Measurements from ENCODE around the gene CASKIN1. TPM values are rescaled to one million over a fixed set of nuclear protein-coding genes. Genes with fewer than 3 reads are reported as not detected.

The CASKIN1 gene
- total and polyA plus RNA-seq, 3 donors from 2014 or later, result 2.1 to 159 (median 6.4) TPM

GRCh38 chr16:2172688-2173335 lies 23.6 kb downstream of the CASKIN1 start:
- no peak for TF ChIP-seq POLR2A (IDR thresholded peaks at IDR 0.05)
- TF ChIP-seq CTCF (IDR thresholded peaks at IDR 0.05), result no peak
- H3K27ac ChIP-seq, result no peak overlapping the region
- H3K4me1 ChIP-seq, result no peaks in the 10 kb centered on the region
- no peaks in the 10 kb centered on the region for H3K27me3 ChIP-seq
- DNase-seq, result no peak
- H3K4me3 ChIP-seq, result no peak overlapping the region
- intact Hi-C loops (cut with DNase I; ENCODE audit: low total_unique reads), result no loop called here
- no peaks in the 10 kb centered on the region for H3K36me3 ChIP-seq (ENCODE audit: low read depth, missing control alignments)
- WGBS, 2 donors, result 93 to 94% methylated on average over 29 of the region's 29 CpGs
- H3K9me3 ChIP-seq, result no peaks in the 10 kb centered on the region

GRCh38 chr16:2171601-2172178 lies 24.7 kb downstream of the CASKIN1 start:
- Histone ChIP-seq H3K27ac (no peak overlapping the region), H3K4me3 (no peak overlapping the region), H3K27me3 (no peaks in the 10 kb centered on the region), H3K36me3 (ENCODE audit: low read depth, missing control alignments) (no peaks in the 10 kb centered on the region), H3K9me3 (no peaks in the 10 kb centered on the region), H3K4me1 (no peaks in the 10 kb centered on the region)
- DNase-seq, result no peak
- no peak for TF ChIP-seq POLR2A (IDR thresholded peaks at IDR 0.05)
- no peak for TF ChIP-seq CTCF (IDR thresholded peaks at IDR 0.05)
- 92 to 94% methylated on average over 23 to 28 of the region's 28 CpGs for WGBS, 2 donors
- intact Hi-C loops (cut with DNase I; ENCODE audit: low total_unique reads), result no loop called here

DNA sequence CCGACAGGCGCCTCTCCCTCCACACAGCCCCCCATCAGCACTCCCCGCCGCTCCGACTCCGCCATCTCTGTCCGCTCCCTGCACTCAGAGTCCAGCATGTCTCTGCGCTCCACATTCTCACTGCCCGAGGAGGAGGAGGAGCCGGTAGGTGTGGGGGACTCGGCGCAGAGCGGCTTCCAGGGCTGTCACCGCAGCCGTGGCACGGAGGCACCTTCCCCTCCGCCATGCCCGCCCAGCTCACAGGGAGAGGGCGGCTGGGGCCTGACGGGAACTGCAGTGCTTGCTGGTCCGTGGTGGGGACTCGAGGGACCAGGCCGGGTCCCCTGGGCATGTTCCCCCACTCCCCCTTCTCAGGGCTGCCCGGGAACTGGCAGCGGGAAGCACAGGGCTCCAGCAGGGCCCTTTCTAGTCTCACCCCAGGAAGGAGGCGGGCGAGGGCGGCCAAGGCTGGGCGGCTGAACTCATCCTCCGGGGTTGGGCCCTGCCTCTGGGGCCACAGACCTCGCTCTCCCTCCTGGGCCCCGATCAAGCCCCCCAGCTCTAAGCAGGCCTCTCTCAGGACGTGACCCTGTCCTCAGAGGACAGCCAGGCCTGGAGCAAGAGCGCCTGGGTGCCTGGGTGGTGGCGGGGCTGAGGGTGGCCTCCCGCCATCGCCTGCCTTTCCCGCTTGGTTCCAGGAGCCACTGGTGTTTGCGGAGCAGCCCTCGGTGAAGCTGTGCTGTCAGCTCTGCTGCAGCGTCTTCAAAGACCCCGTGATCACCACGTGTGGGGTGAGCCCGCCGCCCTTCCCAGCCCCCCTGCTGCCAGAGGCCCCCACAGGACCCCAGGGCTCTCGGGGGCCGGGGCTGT lies 25.6 kb downstream of the CASKIN1 start:
- Histone ChIP-seq H3K9me3 (no peaks in the 10 kb centered on the region), H3K36me3 (ENCODE audit: low read depth, missing control alignments) (no peaks in the 10 kb centered on the region), H3K27me3 (no peaks in the 10 kb centered on the region), H3K4me1 (no peaks in the 10 kb centered on the region), H3K27ac (no peak overlapping the region), H3K4me3 (no peak overlapping the region)
- DNase-seq, result no peak
- intact Hi-C loops (cut with DNase I; ENCODE audit: low total_unique reads), result no loop called here
- 87 to 91% methylated on average over 7 to 43 of the region's 47 CpGs for WGBS, 2 donors
- TF ChIP-seq CTCF (IDR thresholded peaks at IDR 0.05) (no peak), POLR2A (IDR thresholded peaks at IDR 0.05) (no peak)

GRCh38 chr16:2170080-2170479 lies 26.3 kb downstream of the CASKIN1 start:
- Histone ChIP-seq H3K4me3 (no peak overlapping the region), H3K4me1 (no peaks in the 10 kb centered on the region), H3K27me3 (no peaks in the 10 kb centered on the region), H3K36me3 (ENCODE audit: low read depth, missing control alignments) (no peaks in the 10 kb centered on the region), H3K27ac (peak overlapping the region; percentile 39 to 41), H3K9me3 (no peaks in the 10 kb centered on the region)
- DNase-seq, result no peak
- intact Hi-C loops (cut with DNase I; ENCODE audit: low total_unique reads), result no loop called here
- 91% methylated on average over 14 of the region's 18 CpGs; no CpG with 5 or more reads in 1 of the 2 donors for WGBS, 2 donors
- TF ChIP-seq POLR2A (IDR thresholded peaks at IDR 0.05) (no peak), CTCF (IDR thresholded peaks at IDR 0.05) (no peak)

Data from testis (tissue), 3 donors.